WTC11 (cell line): ENCODE measurements around the gene GPC6. TPM values are rescaled to one million over a fixed set of nuclear protein-coding genes. Genes with fewer than 3 reads are reported as not detected.
A peak's percentile ranks its signal among the peaks of the same experiment; 100 is the strongest.

ENCODE experiments used
- ATAC-seq: fragments of 200-7000 bp; cut with Tn5 transposase; 2 replicates; pipeline ENCODE4 v1.10.0; 2021; ENCODE audit warnings: mild to moderate bottlenecking, moderate library complexity
- CTCF ChIA-PET: fragments of 300-600 bp; sonication (Branson Sonifier 250); formaldehyde crosslinking; loops from one replicate; lab custom pipeline; 2021; ENCODE audit warnings: antibody characterized with exemption; lab: Charles Lee
- POLR2A ChIA-PET: fragments of 350-600 bp; sonication (Branson Sonifier 250); formaldehyde crosslinking; loops from one replicate; lab custom pipeline; 2021; ENCODE audit warnings: antibody characterized with exemption; lab: Charles Lee
- DNase-seq: peaks from one replicate; pipeline ENCODE4 v3.0.0; 2021; ENCODE audit warnings: low spot score
- H3K27ac Mint-ChIP-seq: 2 replicates; pipeline ENCODE4 v1.8.0; 2021; ENCODE audit warnings: mixed read lengths
- H3K27me3 Mint-ChIP-seq: 2 replicates; pipeline ENCODE4 v1.8.0; 2021; ENCODE audit warnings: low read depth, mild to moderate bottlenecking, moderate library complexity, mixed read lengths
- H3K36me3 Mint-ChIP-seq: 2 replicates; pipeline ENCODE4 v1.8.0; 2021; ENCODE audit warnings: mixed read lengths
- H3K4me1 Mint-ChIP-seq: 2 replicates; pipeline ENCODE4 v1.8.0; 2022; ENCODE audit warnings: mixed read lengths
- H3K4me3 Mint-ChIP-seq: 2 replicates; pipeline ENCODE4 v1.8.0; 2021; ENCODE audit warnings: mild to moderate bottlenecking, moderate library complexity, mixed read lengths
- H3K9me3 Mint-ChIP-seq: 2 replicates; pipeline ENCODE4 v1.8.0; 2021; ENCODE audit warnings: mixed read lengths
- ATF3 ChIP-seq: sonication (generic); formaldehyde crosslinking; conservative IDR thresholded peaks from 2 replicates; pipeline ENCODE4 v1.8.1; 2022; ENCODE audit warnings: mild to moderate bottlenecking, missing genetic modification reagents
- CREM ChIP-seq: sonication (generic); formaldehyde crosslinking; IDR thresholded peaks from 2 replicates; pipeline ENCODE4 v1.8.1; 2022; ENCODE audit warnings: mild to moderate bottlenecking, missing genetic modification reagents, moderate library complexity
- EMX1 ChIP-seq: fragments of 250-450 bp; sonication (Bioruptor Pico); IDR thresholded peaks from 2 replicates; pipeline ENCODE4 v1.8.0; 2021; ENCODE audit warnings: mild to moderate bottlenecking
- FOXP1 ChIP-seq: sonication (generic); formaldehyde crosslinking; IDR thresholded peaks from 2 replicates; pipeline ENCODE4 v1.8.0; 2022; ENCODE audit warnings: missing genetic modification reagents, mild to moderate bottlenecking, moderate library complexity, borderline replicate concordance
- HMGA2 ChIP-seq: fragments of 250-450 bp; sonication (Bioruptor Pico); IDR thresholded peaks from 2 replicates; pipeline ENCODE4 v1.4.0; 2021; ENCODE audit warnings: mild to moderate bottlenecking, moderate library complexity
- PREB ChIP-seq: sonication (generic); formaldehyde crosslinking; IDR thresholded peaks from 2 replicates; pipeline ENCODE4 v1.8.1; 2022; ENCODE audit warnings: mild to moderate bottlenecking, missing genetic modification reagents, moderate library complexity, borderline replicate concordance
- PRRX2 ChIP-seq: fragments of 250-450 bp; sonication (Bioruptor Pico); IDR thresholded peaks from 2 replicates; pipeline ENCODE4 v1.8.0; 2021; ENCODE audit warnings: mild to moderate bottlenecking
- SMAD3 ChIP-seq: sonication (generic); formaldehyde crosslinking; IDR thresholded peaks from 2 replicates; pipeline ENCODE4 v1.8.0; 2022; ENCODE audit warnings: missing genetic modification reagents, mild to moderate bottlenecking, borderline replicate concordance
- TEAD4 ChIP-seq: sonication (generic); formaldehyde crosslinking; IDR thresholded peaks from 2 replicates; pipeline ENCODE4 v1.8.0; 2022; ENCODE audit warnings: mild to moderate bottlenecking, missing genetic modification reagents
- ZNF138 ChIP-seq: sonication (generic); formaldehyde crosslinking; conservative IDR thresholded peaks from 2 replicates; pipeline ENCODE4 v1.8.1; 2022; ENCODE audit warnings: mild to moderate bottlenecking, moderate library complexity, missing genetic modification reagents
- ZNF416 ChIP-seq: fragments of 250-450 bp; sonication (Bioruptor Pico); IDR thresholded peaks from 2 replicates; pipeline ENCODE4 v1.9.0; 2021; ENCODE audit warnings: mild to moderate bottlenecking, inconsistent platforms
- total RNA-seq: library from RNA; stranded (reverse); gene quantifications from 3 replicates; pipeline ENCODE4 v1.2.3, GENCODE V29; 2021
- TF ChIP-seq, protein P1 (sequence below): sonication (generic); formaldehyde crosslinking; IDR thresholded peaks from 2 replicates; pipeline ENCODE4 v1.8.0; 2023; ENCODE audit warnings: mild to moderate bottlenecking, missing genetic modification reagents
- TF ChIP-seq, protein P2 (sequence below): sonication (generic); formaldehyde crosslinking; IDR thresholded peaks from 2 replicates; pipeline ENCODE4 v1.8.1; 2022; ENCODE audit warnings: missing genetic modification reagents, borderline replicate concordance
- TF ChIP-seq, protein P3 (sequence below): sonication (generic); formaldehyde crosslinking; IDR thresholded peaks from 2 replicates; pipeline ENCODE4 v1.8.1; 2022; ENCODE audit warnings: low read depth, mild to moderate bottlenecking, moderate library complexity, missing genetic modification reagents, borderline replicate concordance
- TF ChIP-seq, protein P4 (sequence below): sonication (generic); formaldehyde crosslinking; IDR thresholded peaks from 2 replicates; pipeline ENCODE4 v1.8.0; 2022; ENCODE audit warnings: mild to moderate bottlenecking, missing genetic modification reagents

GPC6 gene
- total RNA-seq, 1 experiment from 2014 or later = 19.5 TPM

- no peak for ATAC-seq
- no peaks in the 10 kb centered on the region for H3K9me3 Mint-ChIP-seq
- peaks cover 15% of the 10 kb centered on the region; the same call in 1 of the 2 replicates for H3K27me3 Mint-ChIP-seq
- POLR2A ChIA-PET = no interaction called here
- H3K4me3 Mint-ChIP-seq = no peak overlapping the region
- CTCF ChIA-PET = interaction anchor here (1.2 to 1.6 kb wide), 2 partner anchors 43 to 69 kb away, joined by 3 to 5 read pairs; no protein-coding TSS in a partner anchor
- TF ChIP-seq ZNF416 (CRISPR knock-in tag) = no peak
- TF ChIP-seq, all 79 proteins: peak for 0
- peaks cover 37% of the 10 kb centered on the region for H3K4me1 Mint-ChIP-seq
- no peak for DNase-seq
- H3K36me3 Mint-ChIP-seq = no peaks in the 10 kb centered on the region
- H3K27ac Mint-ChIP-seq = no peak overlapping the region
Observed at GRCh38 chr13:94346261-94347019, 1119.8 kb downstream of the GPC6 start.

DNA sequence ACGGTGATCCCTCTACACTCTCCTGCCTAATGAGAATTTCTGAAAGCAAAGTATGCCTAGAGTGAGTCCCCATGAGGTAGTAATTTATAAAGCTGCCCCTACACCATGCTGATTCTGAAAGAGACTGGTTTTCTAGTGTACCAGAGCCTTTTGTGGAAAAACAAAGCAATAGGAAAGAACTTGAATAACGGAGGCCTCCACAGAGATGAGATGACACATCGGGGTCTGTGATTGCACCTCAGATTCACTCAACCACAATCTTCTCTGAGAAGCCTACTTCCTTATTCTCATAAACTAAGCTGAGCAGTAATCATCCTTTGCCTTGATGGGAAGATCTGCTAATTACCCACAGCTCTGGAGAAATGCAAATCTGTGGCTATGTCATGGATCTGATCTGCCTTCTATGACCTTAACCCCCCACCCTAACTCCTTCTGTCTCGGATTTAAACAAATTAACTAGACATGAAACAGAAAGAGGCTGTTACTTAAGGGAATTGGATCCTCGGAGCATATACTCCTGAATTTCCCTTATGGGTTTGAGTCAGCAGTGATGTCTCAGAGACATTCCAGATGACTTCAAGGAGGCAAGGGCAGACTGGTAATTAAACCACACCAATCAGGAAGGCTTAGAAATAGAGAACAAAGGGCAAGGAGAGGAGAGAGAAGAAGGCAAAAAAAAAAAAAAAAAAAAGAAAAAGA, 1124.8 kb downstream of the GPC6 start:
- no peak for TF ChIP-seq CREM (CRISPR knock-in tag)
- no peak for TF ChIP-seq ZNF138
- TF ChIP-seq ATF3 (CRISPR knock-in tag) = no peak
- TF ChIP-seq FOXP1 (CRISPR knock-in tag) = no peak
- TF ChIP-seq, protein P1, sequence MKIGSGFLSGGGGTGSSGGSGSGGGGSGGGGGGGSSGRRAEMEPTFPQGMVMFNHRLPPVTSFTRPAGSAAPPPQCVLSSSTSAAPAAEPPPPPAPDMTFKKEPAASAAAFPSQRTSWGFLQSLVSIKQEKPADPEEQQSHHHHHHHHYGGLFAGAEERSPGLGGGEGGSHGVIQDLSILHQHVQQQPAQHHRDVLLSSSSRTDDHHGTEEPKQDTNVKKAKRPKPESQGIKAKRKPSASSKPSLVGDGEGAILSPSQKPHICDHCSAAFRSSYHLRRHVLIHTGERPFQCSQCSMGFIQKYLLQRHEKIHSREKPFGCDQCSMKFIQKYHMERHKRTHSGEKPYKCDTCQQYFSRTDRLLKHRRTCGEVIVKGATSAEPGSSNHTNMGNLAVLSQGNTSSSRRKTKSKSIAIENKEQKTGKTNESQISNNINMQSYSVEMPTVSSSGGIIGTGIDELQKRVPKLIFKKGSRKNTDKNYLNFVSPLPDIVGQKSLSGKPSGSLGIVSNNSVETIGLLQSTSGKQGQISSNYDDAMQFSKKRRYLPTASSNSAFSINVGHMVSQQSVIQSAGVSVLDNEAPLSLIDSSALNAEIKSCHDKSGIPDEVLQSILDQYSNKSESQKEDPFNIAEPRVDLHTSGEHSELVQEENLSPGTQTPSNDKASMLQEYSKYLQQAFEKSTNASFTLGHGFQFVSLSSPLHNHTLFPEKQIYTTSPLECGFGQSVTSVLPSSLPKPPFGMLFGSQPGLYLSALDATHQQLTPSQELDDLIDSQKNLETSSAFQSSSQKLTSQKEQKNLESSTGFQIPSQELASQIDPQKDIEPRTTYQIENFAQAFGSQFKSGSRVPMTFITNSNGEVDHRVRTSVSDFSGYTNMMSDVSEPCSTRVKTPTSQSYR = no peak
- TF ChIP-seq, protein P2, sequence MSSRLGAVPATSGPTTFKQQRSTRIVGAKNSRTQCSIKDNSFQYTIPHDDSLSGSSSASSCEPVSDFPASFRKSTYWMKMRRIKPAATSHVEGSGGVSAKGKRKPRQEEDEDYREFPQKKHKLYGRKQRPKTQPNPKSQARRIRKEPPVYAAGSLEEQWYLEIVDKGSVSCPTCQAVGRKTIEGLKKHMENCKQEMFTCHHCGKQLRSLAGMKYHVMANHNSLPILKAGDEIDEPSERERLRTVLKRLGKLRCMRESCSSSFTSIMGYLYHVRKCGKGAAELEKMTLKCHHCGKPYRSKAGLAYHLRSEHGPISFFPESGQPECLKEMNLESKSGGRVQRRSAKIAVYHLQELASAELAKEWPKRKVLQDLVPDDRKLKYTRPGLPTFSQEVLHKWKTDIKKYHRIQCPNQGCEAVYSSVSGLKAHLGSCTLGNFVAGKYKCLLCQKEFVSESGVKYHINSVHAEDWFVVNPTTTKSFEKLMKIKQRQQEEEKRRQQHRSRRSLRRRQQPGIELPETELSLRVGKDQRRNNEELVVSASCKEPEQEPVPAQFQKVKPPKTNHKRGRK = no peak
- TF ChIP-seq, protein P3, sequence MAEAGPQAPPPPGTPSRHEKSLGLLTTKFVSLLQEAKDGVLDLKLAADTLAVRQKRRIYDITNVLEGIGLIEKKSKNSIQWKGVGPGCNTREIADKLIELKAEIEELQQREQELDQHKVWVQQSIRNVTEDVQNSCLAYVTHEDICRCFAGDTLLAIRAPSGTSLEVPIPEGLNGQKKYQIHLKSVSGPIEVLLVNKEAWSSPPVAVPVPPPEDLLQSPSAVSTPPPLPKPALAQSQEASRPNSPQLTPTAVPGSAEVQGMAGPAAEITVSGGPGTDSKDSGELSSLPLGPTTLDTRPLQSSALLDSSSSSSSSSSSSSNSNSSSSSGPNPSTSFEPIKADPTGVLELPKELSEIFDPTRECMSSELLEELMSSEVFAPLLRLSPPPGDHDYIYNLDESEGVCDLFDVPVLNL = no peak
- no peak for TF ChIP-seq HMGA2 (CRISPR knock-in tag)
- TF ChIP-seq SMAD3 (CRISPR knock-in tag) = no peak
- no peak for TF ChIP-seq TEAD4 (CRISPR knock-in tag)
- no peak for TF ChIP-seq EMX1 (CRISPR knock-in tag)
- no peak for TF ChIP-seq PRRX2 (CRISPR knock-in tag)
- TF ChIP-seq, protein P4, sequence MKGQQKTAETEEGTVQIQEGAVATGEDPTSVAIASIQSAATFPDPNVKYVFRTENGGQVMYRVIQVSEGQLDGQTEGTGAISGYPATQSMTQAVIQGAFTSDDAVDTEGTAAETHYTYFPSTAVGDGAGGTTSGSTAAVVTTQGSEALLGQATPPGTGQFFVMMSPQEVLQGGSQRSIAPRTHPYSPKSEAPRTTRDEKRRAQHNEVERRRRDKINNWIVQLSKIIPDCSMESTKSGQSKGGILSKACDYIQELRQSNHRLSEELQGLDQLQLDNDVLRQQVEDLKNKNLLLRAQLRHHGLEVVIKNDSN = no peak
- TF ChIP-seq PREB = no peak
- TF ChIP-seq, all 79 proteins: peak for 0
- Mint-ChIP-seq H3K4me1 (peaks cover 12% of the 10 kb centered on the region), H3K27ac (no peak overlapping the region), H3K27me3 (no peaks in the 10 kb centered on the region; the same call in none of the 2 replicates), H3K9me3 (peaks cover 5% of the 10 kb centered on the region), H3K36me3 (no peaks in the 10 kb centered on the region), H3K4me3 (no peak overlapping the region)
- POLR2A ChIA-PET = no interaction called here
- ATAC-seq = peak; percentile 28; the same call in 1 of the 2 replicates
- no peak for DNase-seq
- CTCF ChIA-PET = interaction anchor here (0.7 to 1.0 kb wide), 2 partner anchors 1075 to 1117 kb away, joined by 3 read pairs; no protein-coding TSS in a partner anchor
